HG03280 (cell line): Measurements from ENCODE around the gene UBFD1.
"Not testable (repeated sequence)": the region's sequence is repeated elsewhere in the genome, so short reads cannot be mapped to it uniquely, and the experiment has no call there.

Source experiments
- ATAC-seq: cut with Tn5 transposase; IDR thresholded peaks from one replicate; pipeline ENCODE4 v1.9.1; 2021; ENCODE audit warnings: mild to moderate bottlenecking, moderate library complexity; ENCODE audit not compliant: unreplicated experiment

Gene UBFD1, protein sequence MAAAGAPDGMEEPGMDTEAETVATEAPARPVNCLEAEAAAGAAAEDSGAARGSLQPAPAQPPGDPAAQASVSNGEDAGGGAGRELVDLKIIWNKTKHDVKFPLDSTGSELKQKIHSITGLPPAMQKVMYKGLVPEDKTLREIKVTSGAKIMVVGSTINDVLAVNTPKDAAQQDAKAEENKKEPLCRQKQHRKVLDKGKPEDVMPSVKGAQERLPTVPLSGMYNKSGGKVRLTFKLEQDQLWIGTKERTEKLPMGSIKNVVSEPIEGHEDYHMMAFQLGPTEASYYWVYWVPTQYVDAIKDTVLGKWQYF

DNA sequence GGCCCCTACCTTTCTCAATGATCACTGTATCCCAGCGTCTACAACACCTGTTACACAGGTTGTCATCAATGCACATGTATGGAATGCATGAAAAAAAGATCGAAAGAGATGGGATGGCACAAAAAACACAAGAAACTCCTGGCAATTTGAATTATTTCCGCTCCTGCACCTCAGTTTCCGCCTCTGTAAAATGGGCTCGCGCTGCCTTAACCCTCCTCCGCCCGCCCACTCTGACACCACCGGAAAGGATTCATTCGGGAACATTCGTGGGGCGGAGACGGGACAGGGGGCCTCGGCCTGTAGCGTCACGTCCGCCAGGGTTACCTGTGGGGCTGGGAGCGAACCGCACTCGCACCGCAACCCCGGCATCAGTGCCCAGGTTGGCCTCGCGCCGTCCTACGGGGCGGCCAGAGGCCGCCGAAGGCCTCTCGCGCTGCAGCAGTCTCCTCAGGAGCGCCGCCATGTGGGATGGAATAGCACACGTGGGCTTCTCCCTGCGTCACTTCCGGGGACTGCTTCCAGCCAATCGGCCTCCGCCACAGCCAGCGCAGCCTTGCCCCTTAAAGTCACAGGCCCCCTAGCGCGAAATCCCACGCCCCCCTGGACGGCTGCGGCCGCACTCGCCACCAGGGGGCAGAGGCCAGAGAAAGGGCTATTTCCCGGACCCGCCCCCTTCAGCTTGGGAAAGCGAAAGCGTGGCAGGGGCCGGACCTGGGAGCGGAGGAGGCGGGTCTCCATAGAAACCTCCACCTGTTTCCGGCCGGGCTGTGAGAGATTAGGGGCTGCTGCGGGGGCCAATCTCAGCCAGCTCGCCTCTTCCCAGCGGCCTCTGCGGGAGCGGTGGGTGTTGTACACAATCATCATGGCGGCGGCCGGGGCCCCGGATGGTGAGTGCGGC, at the start of gene UBFD1, which contains the start of gene EARS2:
Gene UBFD1 (plus strand): TSS at position 847 of the 898 bp plus-strand sequence. CDS start 16 bp downstream, at position 863.
Gene EARS2 (minus strand): TSS at position 470 of the 898 bp plus-strand sequence. CDS start 7 bp downstream, at position 463.
- peak; percentile 88 for ATAC-seq

DNA sequence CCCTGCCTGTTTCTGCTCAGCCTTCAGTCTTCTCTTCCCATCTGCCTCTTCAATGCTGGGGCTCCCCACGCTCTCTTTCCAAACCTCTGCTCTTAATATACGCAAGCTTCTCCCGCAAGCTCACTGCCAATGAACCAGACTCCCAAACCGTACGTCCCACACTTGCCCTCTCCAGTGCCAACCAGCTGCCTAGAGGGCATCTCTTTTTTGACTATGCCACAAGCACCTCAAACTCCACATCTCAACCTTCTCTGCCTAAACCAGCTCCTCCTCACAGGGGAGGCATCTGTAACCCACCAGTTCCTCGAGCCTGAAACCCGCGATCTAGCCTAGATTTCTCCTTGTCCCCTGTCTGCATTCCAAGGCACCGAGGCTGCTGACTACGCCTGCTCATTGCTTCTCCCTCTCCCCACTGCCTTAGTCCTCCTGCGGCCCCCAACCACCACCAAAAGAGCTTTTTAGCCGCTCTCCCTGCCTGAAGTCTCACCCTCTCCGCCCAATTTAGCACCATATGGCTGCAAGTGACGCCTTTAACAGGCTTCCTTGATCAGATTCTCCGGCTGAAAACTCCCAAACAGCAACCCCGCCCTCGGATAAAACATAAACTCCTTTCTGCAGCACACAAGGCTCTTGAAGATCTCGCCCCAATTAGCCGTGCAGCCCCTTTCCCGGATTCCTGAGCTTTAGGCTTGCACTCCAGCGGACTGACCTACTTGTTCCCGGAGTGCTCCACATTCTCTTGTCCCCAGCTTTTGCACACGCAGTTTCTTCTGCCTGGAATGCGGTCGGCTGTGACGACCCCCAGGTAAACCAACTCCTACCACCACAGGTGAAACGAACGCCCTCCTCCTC, 48.7 kb upstream of the UBFD1 start:
- ATAC-seq, result no peak

DNA sequence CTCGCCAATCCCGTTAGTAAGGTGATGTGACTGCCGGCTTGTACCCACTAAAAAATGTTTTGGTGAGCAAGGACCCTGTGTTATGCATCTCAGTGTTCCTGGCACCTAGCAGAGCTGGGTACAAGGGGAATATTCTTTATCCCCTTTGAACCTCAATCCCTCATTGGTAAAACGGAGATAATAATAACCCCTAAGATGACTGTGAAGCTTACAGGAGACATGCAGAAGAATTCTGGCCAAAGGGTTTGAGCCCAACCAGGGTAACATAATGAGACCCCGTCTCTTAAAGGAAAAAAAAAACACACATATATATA, 48.1 kb upstream of the UBFD1 start:
- ATAC-seq, result no peak

DNA sequence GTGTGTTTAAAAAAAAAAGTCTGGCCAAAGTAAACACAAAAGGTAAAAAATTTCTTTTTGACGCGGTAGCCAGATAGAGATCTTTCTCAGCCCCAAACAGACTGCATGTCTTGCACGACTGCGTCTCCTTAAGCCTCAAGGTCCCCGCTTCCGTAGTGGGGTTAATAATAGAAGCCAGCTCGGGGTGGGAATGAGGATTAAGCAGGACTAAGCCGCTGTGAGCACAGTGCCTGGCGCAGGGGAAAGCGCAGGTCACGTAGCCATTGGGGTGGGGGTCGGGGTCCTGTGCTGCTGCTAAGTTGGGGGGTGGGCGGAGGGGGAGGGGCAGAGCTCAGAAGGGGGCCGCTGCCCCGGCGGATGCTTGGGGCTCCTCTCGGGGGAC, 47.8 kb upstream of the UBFD1 start:
- peak; percentile 9 for ATAC-seq

DNA sequence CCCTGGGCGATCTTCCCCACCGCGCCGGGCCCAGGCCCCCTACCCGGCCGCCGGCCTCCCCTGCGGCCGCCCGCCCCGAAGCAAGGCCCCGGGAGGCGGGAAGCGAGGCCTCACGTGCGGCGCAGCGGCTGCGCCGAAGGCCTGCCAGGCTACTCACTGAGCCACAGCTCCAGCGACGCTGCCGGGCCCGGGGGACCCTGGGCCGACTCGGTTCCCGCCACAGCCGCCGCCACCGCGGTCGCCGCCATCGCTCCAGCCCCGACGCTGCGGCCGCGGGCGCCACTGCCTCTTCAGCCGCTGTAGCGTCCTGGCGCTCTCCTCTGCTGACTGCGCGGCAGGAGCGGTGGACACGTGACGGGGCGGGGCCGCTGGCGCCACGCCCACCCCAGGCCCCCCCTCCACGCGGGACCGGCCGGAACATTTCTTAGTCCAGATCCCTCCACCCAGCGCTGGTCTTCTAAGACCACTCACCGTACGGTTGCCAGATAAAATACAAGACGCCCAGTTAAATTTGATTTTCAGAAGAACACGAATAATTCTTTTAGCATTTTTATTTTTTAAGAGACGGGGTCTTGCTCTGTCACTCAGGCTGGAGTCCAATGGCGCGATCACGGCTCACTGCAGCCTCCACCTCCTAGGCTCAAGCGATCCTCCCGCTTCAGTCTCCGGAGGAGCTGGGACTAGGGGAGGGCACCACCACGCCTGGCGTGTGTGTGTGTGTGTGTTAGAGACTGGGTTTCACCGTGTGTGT, 47.2 kb upstream of the UBFD1 start, which contains the start of gene GGA2:
Gene GGA2 (minus strand): TSS at position 331 of the 751 bp plus-strand sequence. CDS start 83 bp downstream, at position 248.
- ATAC-seq, result peak; percentile 82

DNA sequence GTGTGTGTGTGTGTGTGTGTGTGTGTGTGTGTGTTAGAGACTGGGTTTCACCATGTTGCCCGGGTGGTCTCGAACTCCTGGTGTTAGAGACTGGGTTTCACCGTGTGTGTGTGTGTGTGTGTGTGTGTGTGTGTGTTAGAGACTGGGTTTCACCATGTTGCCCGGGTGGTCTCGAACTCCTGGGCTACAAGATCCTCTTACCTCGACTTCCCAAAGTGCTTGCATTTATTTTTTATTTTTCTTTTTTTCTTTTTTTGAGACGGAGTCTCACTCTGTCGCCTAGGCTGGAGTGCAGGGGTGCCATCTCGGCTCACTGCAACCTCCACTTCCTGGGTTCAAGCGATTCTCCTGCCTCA, 46.6 kb upstream of the UBFD1 start:
- ATAC-seq, result not testable (repeated sequence)

DNA sequence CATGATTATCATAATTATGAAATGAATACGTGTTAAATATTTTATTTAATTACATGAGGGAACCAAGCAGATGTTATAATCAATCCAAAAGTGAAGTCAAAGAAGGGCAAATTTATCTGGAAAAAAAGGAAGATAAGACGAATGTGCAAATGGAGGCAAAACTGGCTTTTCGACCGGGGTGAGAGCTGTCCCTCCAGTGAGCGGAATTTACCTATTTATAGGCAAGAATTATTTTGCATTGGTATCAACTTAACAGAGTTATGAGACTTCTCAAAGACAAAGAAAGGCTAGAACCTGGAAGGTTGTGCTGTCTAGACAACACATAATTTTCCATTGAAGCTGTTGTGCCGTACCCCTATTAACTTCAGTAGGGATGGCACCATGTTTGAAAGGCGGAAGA, 45.8 kb upstream of the UBFD1 start:
- ATAC-seq, result no peak

DNA sequence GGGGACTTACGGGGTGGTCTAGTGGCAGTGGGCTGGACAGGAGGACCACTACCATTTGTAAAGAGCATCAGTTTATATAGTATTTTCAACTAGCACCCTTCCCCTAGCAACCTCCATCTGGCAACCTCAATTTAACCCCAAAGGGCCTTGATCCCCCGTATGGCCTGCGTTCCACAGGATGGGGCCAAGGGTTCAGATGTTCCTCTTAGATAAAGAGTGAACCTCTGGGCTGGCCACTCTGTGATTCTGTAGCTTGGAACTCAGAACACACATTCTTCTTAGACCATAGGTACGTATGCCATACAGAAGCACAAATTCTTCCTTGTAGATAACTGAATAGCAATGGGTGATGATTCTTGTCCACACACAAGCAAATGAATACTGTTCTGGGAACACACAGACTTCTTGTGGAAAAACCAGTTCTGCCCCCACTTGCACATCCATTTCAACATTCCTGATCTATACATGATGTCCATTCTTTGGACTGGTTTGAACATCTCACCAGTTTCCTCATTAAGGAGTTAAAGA, 45.3 kb upstream of the UBFD1 start:
- ATAC-seq, result no peak

DNA sequence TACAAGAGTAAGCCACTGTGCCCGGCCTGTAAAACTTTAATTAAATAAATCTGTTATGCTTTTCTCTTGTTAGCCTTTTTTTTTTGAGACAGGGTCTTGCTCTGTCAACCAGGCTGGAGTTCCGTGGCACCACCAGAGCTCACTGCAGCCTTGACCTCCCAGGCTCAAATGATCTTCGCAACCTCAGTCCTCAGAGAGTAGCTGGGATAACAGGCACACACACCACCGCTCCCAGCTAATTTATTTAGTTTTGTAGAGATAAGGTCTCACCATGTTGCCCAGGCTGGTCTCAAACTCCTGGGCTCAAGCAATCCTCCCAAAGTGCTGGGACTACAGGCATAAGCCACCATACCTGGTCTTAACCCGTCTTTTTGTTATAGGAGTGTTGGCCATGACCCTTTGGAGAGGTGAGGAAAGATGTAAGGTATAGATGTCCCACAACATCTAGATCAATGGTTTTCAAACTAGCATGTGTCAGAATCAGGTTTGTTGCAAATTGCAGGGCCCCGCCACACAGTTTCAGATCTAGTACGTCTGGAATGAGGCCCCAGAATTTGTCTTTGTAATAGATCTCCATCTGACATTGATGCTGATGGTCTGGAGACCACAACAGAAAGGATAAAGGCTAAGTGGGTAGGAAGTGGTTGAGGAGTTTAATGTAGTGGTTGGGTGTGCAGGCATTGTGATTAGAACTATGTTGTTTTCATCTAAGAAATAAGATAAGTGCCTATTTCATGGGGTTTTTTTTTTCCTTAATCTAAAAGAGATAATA, 43.0 kb upstream of the UBFD1 start:
- ATAC-seq, result no peak

DNA sequence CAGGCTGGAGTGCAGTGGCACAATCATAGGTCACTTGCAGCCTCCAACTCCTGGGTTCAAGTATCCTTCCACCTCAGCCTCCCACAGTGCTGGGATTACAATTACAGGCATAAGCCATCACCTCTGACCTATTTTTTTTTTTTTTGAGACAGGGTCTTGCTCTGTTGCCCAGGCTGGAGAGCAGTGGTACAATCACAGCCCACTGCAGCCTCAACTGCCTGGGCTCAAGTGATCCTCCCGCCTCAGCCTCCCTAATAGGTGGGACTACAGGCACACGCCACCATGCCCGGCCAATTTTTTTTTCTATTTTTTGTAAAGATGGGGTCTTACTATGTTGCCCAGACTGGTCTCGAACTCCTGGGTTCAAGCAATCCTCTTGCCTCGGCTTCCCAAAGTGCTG, 41.6 kb upstream of the UBFD1 start:
- no peak for ATAC-seq

DNA sequence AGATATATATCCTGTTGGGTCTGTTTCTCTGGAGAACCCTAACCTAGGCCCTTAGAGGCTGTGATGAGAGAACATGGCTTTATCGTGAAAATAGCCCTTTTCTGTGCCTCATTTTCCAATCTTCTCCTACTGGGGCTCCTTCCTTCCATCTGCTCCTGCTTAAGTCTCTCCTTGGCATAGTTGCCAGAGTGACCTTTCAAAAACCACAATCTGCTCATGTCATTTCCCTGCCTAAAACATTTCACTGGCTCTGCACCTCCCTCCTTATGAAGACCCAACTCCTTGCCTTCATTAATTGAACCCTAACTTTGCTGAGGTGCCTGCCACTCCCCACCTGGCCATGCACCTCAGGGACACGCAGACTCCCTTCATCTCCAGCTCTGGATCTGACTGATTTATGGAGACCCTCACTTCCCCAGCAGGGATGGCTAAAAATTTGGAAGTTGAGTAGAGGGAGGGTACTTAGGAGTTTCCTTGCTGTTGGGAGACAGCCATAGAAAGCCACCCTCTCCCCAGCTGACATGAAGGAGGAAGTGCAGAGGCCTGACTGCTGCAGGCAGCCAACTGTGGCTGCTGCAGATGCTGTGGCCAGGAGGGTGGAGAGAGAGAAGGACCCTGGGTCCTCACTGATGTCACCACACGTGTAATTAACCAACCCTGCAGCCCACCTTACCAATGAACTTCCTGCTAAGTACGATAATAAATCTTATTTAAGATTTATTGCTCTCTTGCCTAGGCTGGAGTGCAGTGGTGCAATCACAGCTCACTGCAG, 41.0 kb upstream of the UBFD1 start:
- ATAC-seq, result no peak

DNA sequence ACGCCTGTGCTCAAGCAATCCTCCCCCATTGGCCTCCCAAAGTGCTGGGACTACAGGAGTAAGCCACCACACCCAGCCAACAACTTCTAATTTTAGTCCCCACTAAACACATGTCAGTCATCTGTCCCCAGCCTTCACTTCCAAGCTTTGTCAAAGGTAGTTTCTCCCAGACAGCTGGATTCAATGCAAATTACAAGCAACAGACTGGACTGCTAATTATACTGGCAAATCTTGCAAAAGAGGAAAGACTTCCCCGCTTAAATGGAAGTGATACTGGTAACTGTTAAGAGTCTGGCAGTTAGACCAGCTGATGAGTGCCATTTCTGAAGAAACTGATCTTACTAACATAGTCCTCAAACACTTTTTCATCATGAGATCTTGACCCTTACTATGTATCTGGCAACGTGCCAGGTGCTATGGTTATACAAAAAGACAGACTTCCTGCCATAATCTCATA, 39.1 kb upstream of the UBFD1 start:
- no peak for ATAC-seq

DNA sequence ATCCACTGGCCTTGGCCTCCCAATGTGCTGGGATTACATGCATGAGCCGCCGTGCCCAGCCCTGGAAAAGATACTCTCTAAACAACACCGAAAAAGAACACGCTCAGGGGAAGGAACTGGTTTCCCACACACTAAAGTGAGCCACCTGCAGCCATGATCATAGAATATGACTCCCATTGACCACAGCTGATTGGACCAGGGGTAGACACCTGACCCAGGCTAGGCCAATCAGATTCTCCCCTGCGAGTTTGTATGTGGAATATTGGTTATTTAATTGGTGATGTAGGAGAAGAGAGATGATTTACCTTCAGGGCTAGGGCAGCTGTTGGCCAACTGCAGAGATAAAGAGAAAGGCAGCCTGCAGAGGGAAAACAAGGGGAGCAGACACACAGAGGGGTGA, 38.2 kb upstream of the UBFD1 start:
- ATAC-seq, result no peak

DNA sequence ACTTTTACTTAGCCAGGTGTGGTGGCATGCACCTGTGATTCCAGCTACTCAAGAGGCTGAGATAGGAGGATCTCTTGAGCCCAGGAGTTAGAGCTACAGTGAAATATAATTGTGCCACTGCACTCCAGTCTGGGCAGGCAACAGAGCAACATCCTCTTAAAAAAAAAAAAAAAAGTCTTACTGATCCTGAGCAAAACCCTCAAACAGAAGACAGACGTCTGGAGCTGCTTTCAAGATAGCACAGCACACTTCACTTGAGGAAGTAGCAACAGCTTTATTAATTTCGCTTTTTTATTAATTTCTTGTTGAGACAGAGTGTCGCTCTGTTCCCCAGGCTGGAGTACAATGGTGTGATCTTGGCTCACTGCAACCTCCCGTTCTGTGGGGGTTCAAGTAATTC, 37.0 kb upstream of the UBFD1 start:
- no peak for ATAC-seq

DNA sequence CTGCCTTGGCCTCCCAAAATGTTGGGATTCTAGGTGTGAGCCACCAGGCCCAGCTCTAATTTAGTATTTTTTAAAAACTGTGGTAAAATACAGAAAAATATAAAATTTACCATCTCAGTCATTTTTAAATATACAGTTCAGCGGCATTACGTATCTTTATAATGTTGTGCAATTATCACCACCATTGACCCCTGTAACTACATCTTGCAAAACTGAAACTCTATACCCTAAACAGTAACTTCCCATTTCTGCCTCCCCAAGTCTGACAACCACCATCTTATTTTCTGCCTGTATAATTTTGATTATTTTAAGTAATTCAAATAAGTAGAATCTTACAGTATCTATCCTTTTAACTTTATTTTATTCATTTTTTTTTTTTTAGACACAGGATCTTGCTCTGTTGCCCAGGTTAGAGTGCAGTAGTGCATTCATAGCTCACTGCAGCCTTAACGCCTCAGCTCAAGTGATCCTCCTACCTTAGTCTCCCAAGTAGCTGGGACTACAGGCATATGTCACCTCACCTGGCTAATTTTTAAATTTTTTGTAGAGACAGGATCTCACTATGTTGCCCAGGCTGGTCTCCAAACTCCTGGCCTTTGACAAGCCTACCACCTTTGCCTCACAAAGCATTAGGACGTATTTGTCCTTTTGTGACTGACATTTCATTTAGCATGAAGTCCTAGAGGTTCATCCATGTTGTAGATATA, 36.3 kb upstream of the UBFD1 start:
- no peak for ATAC-seq

DNA sequence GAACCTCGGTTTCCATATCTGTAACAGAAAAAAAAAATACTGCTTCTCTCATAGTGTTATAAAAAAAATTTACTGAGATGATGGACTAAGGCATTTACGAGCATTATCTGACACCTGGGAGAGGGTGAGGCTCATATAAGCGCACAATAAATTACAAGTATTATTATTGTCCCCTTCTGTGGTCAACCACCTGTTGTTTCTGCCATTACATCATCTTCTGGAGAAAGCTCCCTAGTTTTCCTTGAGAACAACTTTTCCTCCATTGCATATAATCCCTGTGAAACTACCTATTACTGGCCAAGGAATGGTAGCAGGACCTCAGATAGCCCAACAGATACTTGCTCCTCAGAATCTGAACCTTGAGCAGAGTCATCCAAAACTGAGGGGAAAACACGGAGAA, 35.6 kb upstream of the UBFD1 start:
- ATAC-seq, result no peak

DNA sequence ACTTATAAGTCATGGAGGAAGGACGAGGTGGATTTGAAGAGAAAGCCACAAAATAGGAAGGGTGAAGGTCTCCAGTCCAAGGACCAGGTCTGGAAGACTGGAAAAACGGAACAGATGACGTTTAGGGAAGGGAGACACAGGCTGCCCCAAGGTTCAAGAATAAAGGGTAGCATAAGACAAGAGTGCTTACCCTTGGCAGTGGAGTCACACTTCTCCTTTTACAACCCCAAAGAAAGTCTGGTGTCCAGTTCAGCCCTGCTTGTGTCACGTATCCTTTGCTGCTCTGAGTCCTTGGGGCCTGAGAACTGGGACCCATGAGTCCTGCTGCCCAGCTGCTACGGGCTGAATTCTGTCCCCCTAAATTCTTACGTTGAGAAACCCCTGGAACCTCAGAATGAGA, 34.2 kb upstream of the UBFD1 start:
- ATAC-seq, result no peak

DNA sequence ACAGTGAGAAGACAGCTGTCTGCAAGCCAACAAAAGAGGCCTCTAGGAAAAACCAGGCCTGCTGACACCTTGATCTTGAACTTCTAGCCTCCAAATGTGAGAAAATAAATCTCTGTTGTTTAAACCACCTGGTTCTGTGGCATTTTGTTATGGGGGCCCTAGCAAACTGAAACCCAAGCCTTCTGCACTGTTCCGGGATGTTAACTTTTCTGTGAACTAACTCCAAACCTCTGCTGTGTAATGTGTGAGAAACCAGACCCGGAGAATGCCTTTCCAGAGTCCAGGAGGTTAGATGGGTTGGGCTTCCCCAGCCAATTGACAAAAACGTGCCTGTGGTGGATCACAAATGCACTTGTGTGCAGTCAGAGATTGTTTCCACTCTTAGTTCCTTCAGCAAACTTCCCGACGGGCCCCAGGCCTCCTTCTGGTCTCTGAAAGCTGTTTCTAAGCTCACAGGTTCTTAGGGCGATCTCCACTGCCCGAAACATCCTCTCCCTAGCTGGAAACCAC, 33.6 kb upstream of the UBFD1 start:
- no peak for ATAC-seq
